ENCODE data around the gene URI1. TPM values are rescaled to one million over a fixed set of nuclear protein-coding genes. Genes with fewer than 3 reads are reported as not detected.
"Not testable (repeated sequence)": the region's sequence is repeated elsewhere in the genome, so short reads cannot be mapped to it uniquely, and the experiment has no call there.

Gene URI1, protein sequence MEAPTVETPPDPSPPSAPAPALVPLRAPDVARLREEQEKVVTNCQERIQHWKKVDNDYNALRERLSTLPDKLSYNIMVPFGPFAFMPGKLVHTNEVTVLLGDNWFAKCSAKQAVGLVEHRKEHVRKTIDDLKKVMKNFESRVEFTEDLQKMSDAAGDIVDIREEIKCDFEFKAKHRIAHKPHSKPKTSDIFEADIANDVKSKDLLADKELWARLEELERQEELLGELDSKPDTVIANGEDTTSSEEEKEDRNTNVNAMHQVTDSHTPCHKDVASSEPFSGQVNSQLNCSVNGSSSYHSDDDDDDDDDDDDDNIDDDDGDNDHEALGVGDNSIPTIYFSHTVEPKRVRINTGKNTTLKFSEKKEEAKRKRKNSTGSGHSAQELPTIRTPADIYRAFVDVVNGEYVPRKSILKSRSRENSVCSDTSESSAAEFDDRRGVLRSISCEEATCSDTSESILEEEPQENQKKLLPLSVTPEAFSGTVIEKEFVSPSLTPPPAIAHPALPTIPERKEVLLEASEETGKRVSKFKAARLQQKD
- 47.1 TPM for total RNA-seq
- long read RNA-seq, transcript URI1-206 (10 exons, 2,495 nt), result minor isoform, 8 of 54 reads
- long read RNA-seq, transcript URI1-202 (11 exons, 3,444 nt), result major isoform, 27 of 54 reads
- long read RNA-seq, partial matches to known transcripts, result 7 of 54 reads
- long read RNA-seq, other reads (novel, unspliced or antisense), result 11 of 54 reads

DNA sequence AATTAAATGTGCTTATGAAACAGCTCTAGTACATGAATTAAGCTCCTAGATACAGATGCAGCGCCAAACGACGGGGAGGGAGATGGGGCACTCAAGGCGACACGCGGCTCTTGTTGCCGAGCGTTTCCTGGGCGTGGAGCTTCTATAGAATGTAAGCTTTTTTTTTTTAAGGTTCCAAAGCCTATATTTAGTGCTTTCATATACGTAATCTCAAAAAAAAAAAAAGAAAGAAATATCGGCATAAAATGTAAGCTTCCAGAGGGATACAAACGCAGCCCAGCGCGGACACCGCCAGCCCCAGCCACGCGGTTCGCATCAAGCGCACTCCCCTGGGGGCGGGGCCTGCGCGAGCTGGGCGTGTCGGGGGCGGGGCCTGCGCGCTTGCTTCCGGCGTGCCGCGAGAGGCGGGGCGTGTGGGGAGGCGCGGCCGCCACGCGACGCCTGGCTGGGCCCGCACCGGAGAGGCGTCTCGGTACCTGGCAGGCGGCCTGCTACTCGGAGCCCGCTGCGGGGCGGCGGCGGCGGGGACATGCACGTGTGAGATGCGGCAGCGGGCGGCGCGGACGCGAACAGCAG lies at the start of gene URI1:
Gene URI1, plus strand, starts transcription at position 412 of the 576 bp plus-strand sequence. CDS start 309 bp downstream, outside the sequence.
- intact Hi-C loops (cut with DNase I), result no loop called here
- DNase-seq (ENCODE audit: low spot score), result peak; percentile 96

DNA sequence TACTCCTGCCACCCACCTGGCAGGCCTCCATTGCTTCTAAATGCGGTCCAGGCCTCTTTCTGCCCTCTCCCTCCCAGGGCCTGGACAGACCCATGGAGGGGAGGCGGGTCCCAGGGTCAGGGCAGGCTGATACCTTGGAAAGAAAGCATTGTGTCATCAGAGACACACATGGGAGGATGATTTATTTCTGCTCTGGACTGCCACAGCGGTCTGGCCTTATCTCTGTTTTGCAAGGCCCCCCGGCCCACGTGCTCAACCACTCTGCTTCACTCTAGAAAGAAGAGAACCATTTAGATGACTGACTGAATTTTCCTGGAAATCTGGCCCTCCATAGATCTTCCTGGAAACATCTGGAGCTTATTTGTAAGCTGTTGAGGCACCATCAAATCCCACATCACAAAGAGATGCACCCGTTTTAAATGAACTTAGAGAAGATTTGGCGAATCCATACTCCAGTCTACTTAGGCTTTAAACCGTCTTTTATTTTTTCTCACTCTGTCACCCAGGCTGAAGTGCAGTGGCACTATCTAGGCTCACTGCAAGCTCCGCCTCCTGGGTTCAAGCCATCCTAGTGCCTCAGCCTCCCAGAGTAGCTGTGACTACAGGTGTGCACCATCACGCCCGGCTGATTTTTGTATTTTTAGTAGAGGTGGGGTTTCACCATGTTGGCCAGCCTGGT lies 48.3 kb upstream of the URI1 start:
- intact Hi-C loops (cut with DNase I), result no loop called here
- no peak for DNase-seq (ENCODE audit: low spot score)

DNA sequence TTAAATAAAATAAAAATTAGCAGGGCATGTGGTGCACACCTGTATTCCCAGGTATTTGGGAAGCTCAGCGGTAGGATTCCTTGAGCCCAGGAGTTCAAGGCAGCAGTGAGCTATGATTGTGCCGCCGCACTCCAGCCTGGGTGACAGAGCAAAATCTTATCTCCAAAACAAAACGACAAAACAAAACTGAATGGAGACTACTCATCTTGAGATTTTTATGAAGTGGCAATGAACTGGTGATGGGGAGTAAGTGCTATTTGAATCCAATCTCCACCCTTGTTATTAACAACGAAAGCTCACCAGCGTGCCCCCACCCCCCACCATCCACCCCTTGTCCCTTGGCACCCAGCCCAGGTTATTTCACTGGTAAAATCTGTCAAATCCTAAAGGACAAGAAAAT lies 45.2 kb upstream of the URI1 start:
- DNase-seq (ENCODE audit: low spot score), result no peak
- intact Hi-C loops (cut with DNase I), result no loop called here

DNA sequence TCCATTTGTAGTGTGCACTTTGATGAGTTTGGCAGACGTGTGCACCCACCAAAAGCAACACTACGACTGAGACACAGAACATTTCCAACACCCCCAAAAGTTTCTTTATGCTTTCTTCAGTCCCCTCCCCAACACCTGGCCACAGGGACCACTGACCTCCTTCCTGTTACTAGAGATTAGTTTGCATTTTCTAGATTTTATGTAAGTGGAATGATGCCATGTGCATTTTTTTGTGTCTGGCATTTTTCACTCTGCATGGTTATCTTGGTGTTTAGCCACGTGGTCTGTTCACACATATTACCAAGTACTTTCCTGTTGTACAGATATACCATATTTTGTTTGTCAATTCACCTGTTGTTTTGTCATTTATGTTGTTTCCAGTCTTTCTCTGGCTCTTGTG lies 44.6 kb upstream of the URI1 start:
- intact Hi-C loops (cut with DNase I), result no loop called here
- no peak for DNase-seq (ENCODE audit: low spot score)

DNA sequence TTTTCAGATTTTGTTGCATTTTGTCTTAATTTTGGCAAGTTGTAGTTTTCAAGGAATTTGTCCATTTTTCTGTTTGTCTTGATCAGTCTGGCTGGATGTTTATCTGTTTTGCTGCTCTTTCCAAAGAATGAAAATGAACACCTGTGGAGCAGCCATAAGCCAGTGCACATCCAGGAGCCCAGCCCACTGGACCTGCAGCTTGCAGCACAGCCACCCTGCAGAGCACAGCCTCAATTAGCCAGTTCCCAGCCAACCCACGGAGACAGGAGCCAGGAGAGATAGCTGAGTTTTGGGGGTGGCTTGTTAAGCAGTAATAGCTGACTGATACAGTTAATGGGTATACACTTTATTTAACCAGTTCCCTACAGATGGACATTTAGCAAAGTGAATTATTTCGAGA lies 38.0 kb upstream of the URI1 start:
- intact Hi-C loops (cut with DNase I), result no loop called here
- peak; percentile 43 for DNase-seq (ENCODE audit: low spot score)

DNA sequence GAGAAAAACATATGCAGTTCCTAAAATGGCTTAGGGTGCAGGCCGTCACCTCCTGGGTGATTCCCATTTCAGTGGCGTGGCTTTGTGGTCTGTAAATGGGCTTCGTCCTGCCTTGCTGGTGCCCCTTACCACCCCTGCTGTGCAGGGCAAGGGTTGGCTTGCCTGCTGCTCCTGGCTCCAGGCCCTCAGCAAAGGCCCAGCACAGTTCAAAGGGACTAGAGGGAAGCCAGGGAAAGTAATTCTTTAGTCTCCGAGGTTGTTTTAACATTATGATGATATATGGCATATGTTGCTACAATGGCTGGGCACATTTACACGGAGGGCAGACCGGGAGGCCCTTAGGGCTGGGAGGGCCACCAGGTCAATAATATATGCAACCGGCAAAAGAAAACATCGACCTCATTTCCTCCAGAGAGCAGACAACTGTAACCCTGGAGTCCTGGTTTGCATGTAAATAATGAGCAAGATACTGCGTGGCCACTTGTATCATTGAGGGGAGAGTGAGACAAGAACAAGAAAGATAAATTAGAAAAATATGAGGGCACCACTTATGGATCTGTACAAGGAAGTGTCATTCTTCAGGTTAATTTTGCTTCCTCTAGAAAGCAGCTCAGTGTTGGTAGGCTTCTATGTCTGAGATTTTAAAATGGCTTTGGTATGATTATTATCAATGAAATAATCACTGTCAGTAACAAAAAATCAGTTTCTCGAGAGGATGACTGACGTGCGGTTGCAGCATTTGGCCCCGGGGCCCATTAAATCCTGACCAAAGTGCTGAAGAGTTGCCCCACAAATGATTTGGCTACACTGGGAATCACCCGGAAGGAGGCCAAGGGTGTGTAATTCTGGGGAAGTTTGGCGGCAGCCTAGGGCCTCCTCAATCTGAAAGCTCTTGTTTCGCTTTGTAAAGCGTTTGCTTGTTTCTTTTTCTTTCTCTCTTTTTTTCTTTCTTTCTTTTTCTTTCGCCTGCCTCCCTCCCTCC lies 32.8 kb upstream of the URI1 start:
- intact Hi-C loops (cut with DNase I), result no loop called here

DNA sequence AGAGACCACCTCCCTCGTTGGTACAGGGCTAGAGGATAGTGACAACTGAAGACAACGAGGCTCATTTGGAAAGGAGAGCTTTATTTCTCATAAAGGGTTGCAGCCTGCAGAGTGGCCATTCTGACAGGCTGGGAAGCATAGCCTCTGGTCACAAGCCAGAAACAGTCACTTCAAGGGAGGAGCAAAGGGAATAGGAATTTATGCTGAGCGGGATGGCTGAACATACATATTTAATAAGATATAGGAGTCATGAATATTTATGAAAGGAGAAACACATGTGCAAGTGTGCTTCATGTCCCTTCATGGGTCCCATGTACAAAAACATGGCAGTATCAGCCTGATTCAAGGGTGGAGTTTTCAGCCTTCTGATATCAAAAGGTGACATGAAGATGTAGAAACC lies 27.1 kb upstream of the URI1 start:
- intact Hi-C loops (cut with DNase I), result no loop called here
- DNase-seq (ENCODE audit: low spot score), result no peak

More for the DNA sequence above, 32.8 kb upstream of the URI1 start:
- DNase-seq (ENCODE audit: low spot score), result no peak

DNA sequence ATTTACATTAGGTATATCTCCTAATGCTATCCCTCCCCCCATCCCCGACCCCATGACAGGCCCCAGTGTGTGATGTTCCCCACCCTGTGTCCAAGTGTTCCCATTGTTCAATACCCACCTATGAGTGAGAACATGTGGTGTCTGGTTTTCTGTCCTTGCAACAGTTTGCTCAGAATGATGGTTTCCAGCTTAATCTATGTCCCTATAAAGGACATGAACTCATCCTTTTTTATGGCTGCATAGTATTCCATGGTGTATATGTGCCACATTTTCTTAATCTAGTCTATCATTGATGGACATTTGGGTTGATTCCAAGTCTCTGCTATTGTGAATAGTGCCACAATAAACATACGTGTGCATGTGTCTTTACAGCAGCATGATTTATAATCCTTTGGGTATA lies 26.2 kb upstream of the URI1 start:
- intact Hi-C loops (cut with DNase I); DNase-seq (ENCODE audit: low spot score): not testable (repeated sequence)

DNA sequence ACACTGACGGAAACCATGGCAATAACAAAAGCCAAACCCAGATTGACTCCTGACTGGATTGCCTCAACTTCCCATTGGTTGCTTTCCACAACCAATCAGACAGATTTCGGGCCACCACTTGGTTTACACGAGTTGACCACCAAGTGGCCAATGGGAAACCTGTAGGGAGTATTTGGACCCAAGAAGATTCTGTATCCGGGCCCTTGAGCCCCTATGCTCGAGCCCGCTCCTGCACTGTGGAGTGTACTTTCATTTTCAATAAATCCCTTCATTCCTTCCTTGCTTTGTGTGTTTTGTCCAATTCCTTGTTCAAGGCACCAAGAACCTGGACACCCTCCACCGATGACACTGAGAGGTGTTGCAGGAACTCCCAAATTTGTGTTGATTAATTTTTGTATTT lies 24.1 kb upstream of the URI1 start:
- intact Hi-C loops (cut with DNase I), result no loop called here
- no peak for DNase-seq (ENCODE audit: low spot score)

DNA sequence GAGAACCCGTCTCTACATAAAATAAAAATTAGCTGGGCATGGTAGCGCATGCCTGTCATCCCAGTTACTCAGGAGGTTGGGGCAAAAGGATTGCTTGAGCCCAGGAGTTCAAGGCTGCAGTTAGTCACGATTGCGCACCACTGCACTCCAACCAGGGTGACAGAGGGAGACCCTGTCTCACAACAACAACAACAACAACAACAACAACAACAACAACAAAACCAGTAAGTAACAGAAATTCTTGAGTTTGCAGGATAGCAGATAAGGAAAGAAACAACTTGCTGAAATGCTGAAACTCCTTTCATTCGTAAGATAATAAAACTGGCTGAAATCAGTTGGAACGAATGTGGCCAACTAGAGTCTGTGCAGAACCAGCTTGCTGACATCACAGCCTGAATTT lies 23.1 kb upstream of the URI1 start:
- intact Hi-C loops (cut with DNase I), result no loop called here

DNA sequence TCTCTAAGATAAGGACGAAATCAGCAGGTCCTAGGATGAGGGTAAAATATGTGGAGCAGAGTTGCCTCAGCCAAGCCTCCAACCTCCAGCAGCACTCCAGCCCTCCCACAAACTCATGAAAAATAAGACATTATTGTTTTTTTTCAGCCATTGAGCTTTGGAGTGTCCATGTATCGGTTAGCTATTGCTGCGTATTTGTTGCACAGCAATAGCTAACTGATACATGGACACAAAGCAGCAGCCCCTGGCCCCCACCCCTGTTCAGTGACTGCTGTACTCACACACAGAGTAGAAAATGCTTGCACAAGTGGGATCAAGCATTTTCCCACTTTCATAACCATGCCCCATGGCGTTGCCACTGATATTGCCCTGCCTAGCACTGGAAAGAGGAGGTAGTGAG lies 19.1 kb upstream of the URI1 start:
- intact Hi-C loops (cut with DNase I), result no loop called here

More for the DNA sequence above, 23.1 kb upstream of the URI1 start:
- no peak for DNase-seq (ENCODE audit: low spot score)

DNA sequence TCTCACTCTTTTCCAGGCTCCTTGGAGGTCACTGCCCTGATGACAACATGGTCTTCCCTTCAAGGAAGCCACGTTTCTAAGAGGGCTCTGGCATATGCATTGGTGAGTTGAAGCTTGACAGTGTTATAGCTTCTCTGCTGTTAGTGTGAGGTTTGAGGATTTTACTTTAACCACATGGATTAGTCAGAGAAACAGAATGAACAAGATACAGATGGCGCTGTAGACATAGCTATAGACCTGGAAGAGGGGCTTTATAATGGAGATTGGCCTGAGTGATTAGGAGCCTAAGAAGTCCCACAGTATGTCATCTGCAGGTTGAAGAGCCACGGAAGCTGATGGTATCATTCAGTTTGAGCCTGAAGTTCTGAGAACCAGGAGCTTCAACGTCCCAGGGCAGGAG lies 18.4 kb upstream of the URI1 start:
- no peak for DNase-seq (ENCODE audit: low spot score)
- intact Hi-C loops (cut with DNase I), result no loop called here

More for the DNA sequence above, 19.1 kb upstream of the URI1 start:
- DNase-seq (ENCODE audit: low spot score), result no peak

DNA sequence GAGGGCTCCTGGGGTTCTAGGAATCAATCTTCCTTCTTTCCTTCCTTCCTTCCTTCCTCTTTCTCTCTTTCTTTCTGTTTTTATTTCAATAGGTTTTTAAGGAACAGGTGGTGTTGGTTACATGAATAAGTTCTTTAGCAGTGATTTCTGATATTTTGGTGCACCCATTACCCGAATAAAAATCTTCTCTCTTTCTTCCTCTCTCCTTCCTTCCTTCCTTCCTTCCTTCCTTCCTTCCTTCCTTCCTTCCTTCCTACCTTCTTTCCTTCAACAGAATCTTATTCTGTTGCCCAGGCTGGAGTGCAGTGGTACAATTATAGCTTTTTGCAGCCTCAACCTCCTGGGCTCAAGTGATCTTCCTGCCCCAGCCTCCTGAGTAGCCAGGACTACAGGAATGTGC lies 16.0 kb upstream of the URI1 start:
- no peak for DNase-seq (ENCODE audit: low spot score)
- intact Hi-C loops (cut with DNase I), result no loop called here

DNA sequence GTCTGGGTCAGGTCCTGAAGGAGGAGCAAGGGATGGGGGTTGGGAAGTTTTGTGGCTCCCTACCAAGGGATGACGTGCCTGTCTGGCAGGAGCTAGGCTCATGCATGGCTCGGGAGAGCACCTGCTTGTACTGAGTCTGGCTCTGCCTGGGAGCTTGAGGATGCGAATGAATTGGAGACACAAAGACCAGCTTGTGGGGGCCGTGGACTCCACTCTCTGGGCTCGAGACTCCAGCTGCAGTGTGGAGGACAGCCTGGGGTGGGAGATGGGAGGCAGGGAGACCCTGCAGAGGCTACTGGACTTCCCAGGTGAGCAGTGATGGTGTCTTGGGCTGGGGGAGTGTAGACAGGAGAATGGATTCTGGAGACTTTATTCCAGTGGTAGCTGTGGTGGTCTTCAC lies 15.2 kb upstream of the URI1 start:
- no peak for DNase-seq (ENCODE audit: low spot score)
- intact Hi-C loops (cut with DNase I), result no loop called here

DNA sequence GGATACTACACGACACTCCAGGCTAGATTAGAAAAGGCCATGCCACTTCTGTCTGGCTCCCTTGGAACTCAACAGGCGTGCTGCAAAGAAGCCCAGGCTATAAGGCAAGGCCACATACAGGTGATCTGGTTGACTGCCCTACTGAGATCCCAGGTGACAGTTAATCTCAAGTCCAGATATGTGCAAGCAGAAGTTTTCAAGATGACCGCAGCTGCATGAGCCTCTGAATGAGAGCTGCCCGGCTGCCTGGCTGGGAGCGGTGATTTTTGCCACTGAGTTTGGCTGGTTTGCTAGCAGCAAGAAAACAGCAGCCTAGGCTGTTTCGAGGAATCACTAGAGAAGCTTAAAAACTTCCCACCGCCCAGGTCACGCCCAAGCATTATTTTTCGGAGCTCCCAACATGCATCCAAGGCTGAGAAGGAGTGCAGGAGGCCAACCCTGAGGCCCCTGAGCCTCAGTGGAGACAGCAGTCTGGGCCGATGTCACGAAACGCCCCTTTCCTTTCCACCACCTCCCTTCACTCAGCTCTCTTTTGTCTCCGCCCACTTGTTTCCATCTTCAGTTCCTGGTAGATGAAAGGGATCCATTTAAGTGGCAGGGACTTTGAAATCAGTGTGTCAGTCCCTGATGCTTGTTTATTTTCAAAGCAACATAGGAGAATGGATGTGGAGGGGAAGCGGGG lies 14.0 kb upstream of the URI1 start:
- intact Hi-C loops (cut with DNase I), result no loop called here
- no peak for DNase-seq (ENCODE audit: low spot score)

DNA sequence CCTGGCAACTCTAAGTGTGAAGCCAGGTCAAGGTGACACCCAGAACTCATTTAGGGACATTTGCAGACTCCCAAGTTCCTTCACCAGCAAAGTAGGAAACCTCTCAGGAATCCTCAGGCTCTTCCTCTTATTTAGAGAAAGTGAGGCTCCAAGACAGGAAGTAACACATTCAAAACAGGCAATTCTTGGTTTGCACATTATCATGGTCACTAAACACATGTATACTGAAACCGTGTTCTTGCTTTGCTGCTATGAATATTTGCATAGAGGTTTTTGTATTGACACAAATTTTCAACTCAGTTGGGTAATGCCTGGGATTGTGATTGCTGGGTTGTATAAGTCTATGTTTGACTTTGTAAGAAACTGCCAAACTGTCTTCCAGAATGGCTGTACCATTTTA lies 13.2 kb upstream of the URI1 start:
- no peak for DNase-seq (ENCODE audit: low spot score)
- intact Hi-C loops (cut with DNase I), result no loop called here

DNA sequence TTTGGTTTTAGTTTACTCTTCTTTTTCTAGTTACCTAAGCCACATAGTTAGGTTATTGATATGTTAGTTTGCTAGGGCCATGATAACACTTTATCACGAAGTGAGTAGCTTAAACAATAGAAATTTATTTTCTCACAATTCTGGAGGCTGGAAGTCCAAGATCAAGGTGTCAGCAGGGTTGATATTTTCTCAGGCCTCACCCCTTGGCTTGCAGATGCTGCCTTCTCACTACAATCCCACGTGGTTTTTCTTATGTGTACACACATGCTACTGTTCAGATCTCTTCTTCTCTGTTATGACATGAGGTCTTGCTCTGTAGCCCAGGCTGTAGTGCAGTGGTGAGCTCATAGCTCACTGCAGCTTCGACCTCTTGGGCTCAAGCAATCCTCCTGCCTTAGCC lies 7.8 kb upstream of the URI1 start:
- intact Hi-C loops (cut with DNase I), result no loop called here
- DNase-seq (ENCODE audit: low spot score), result no peak

DNA sequence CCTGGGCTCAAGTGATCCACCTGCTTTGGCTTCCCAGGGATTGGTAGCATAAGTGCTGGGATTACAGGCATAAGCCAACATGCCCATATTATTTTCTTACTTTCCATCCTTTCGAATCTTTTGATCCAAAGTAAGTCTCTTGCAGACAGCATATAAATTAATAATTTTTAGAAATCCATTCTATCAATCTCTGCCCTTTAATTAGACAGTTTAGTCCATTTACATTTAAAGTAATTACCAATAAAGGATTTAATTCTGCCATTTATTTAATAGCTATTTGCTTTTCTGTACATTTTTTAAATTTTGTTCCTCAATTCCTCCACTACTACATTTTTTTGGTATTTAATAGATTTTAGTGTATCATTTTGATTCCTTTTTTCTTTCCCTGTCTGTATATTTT lies 7.3 kb upstream of the URI1 start:
- intact Hi-C loops (cut with DNase I), result no loop called here
- no peak for DNase-seq (ENCODE audit: low spot score)

DNA sequence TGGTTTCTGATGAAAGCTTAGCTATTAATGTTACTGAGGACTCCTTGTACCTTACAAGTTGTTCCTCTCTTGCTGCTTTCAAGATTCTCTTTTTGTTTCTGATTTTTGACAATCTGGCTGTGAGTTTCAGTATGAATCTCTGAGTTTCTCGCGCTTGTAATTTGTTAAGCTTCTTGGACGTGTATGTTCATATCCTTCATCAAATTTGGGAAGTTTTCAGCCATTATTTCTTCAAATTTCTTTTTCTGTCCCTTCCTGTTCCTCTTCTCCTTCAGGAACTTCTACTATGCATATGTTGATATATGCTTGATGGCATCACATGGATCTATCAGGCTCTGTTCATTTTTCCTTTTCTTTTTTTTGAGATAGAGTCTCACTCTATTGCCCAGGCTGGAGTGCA lies 5.6 kb upstream of the URI1 start:
- intact Hi-C loops (cut with DNase I), result no loop called here
- no peak for DNase-seq (ENCODE audit: low spot score)
